ENCODE measurements around the gene KLK5.

KLK5 gene

DNA sequence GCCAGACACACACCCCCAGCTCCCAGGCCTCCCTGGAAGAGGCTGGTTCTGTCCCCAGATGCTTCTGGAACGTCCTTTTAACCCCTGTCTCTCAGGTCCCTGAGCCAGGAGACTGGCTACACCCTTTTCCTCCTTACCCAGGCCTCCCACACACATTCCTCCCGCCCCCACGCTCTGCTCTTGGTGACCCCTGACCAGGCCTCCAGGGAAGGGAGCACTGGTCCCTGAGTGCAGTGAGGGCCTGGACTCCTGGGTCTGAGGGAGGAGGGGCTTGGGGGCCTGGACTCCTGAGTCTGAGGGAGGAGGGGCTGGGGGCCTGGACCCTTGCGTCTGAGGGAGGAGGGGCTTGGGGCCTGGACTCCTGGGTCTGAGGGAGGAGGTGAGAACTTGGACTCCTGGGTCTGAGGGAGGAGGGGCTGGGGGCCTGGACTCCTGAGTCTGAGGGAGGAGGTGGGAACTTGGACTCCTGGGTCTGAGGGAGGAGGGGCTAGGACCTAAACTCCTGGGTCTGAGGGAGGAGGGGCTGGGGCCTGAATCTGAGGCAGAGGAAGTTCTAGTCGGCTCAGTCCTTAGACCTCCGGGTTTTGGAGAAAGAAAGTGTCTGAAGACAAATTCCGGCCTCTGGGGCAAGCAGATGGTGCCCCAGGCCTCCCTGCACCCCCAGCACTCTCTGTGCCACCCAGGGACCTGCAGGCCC, 16.0 kb upstream of the KLK5 start:
- Histone ChIP-seq H3K4me3 (ENCODE audit: low read length) (no peak overlapping the region), H3K27me3 (ENCODE audit: insufficient read depth, low read length) (no peaks in the 10 kb centered on the region), H3K4me1 (ENCODE audit: insufficient read depth, low read length) (no peaks in the 10 kb centered on the region), H3K27ac (ENCODE audit: low read length) (no peak overlapping the region), H3K9me3 (ENCODE audit: insufficient read depth, low read depth, low read length) (no peaks in the 10 kb centered on the region; the same call in 1 of the 2 replicates), H3K36me3 (ENCODE audit: insufficient read depth, low read depth, low read length) (no peaks in the 10 kb centered on the region), H3K9ac (ENCODE audit: low read depth, low read length) (no peak overlapping the region)

DNA sequence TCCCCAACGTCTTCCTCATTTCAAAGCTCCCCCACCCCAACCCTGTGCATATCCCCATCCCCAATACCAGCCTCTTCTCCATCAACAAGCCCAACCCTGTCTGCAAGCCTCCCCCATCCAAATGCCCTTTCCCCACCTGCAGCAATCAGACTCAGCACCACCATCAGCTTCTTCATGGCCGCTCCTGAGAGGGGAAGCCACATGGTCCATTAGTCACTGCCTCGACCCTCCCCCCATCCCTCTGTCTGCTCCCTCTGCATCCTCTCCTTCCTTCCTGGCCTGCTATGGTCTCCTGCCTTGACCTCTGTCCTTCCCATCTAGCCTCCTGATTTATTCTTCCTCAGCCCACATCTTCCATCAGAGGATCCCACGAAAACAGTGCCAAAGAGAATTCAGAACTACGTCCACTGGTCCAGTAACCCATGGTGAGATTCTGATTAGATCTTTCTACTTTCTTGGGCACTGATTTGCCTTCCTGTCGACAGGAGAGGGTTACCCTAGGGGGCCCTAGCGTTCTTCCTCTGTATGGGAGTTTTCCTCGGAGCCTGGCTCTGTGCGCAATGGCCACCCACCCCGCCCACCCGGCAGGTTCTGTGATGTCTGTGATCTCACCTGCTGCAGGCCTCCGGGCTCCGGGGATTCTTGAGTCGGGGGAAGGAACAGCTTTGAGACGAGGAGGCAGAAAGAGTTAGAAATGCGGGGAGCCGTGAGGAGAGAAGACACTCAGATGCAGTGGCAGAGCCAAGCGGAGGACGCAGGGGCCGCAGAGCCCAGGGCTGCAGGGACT, 15.3 kb upstream of the KLK5 start:
- H3K27me3 ChIP-seq (ENCODE audit: insufficient read depth, low read length), result no peaks in the 10 kb centered on the region
- H3K9ac ChIP-seq (ENCODE audit: low read depth, low read length), result no peak overlapping the region
- no peak overlapping the region for H3K4me3 ChIP-seq (ENCODE audit: low read length)
- no peaks in the 10 kb centered on the region for H3K4me1 ChIP-seq (ENCODE audit: insufficient read depth, low read length)
- H3K9me3 ChIP-seq (ENCODE audit: insufficient read depth, low read depth, low read length), result peaks cover 3% of the 10 kb centered on the region; the same call in 1 of the 2 replicates
- H3K36me3 ChIP-seq (ENCODE audit: insufficient read depth, low read depth, low read length), result no peaks in the 10 kb centered on the region
- no peak overlapping the region for H3K27ac ChIP-seq (ENCODE audit: low read length)

DNA sequence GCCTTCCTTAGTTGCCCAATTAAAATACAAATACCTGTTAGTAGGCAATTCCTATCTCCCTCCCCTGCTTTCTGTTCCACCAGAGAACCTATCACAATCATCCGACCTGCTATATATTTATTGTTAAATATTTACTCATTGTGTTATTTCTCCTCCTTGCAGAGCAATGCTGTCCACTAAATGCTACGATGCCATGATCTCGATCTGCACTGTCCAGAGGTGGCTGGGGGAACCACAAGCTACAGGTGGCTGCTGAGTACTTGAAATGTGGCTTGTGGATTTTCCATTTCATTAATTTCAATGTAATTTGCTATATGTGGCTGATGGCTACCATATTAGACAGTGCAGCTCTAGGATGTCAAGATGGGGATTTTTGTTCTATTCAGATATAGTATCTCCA, 11.4 kb upstream of the KLK5 start:
- H3K9ac ChIP-seq (ENCODE audit: low read depth, low read length), result no peak overlapping the region
- no peak overlapping the region for H3K27ac ChIP-seq (ENCODE audit: low read length)
- peaks cover 6% of the 10 kb centered on the region; the same call in 1 of the 2 replicates for H3K9me3 ChIP-seq (ENCODE audit: insufficient read depth, low read depth, low read length)
- no peak overlapping the region for H3K4me3 ChIP-seq (ENCODE audit: low read length)
- H3K4me1 ChIP-seq (ENCODE audit: insufficient read depth, low read length), result no peaks in the 10 kb centered on the region
- no peaks in the 10 kb centered on the region for H3K36me3 ChIP-seq (ENCODE audit: insufficient read depth, low read depth, low read length)
- H3K27me3 ChIP-seq (ENCODE audit: insufficient read depth, low read length), result no peaks in the 10 kb centered on the region

DNA sequence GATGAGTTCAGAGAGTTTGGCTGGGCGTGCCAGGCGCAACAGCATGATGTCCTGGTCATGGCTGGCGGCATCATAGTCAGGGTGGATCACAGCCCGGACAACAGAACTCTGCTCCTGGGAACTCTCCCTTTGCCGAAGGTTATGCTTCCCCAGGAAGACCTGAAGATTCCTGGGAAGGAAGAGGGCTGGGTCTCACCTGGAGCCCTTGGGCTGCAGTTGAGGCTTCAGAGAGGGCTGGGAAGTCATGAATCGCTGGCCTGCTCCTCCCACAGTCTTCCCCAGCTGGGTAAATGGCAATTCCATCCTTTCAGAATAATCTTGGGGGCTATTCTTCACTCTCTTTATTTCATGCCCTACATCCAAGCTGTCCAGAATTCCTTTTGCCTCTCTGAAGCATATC, 10.5 kb upstream of the KLK5 start:
- Histone ChIP-seq H3K27me3 (ENCODE audit: insufficient read depth, low read length) (no peaks in the 10 kb centered on the region), H3K4me3 (ENCODE audit: low read length) (no peak overlapping the region), H3K4me1 (ENCODE audit: insufficient read depth, low read length) (no peaks in the 10 kb centered on the region), H3K27ac (ENCODE audit: low read length) (no peak overlapping the region), H3K9me3 (ENCODE audit: insufficient read depth, low read depth, low read length) (peaks cover 9% of the 10 kb centered on the region; the same call in 1 of the 2 replicates), H3K9ac (ENCODE audit: low read depth, low read length) (no peak overlapping the region), H3K36me3 (ENCODE audit: insufficient read depth, low read depth, low read length) (no peaks in the 10 kb centered on the region)

DNA sequence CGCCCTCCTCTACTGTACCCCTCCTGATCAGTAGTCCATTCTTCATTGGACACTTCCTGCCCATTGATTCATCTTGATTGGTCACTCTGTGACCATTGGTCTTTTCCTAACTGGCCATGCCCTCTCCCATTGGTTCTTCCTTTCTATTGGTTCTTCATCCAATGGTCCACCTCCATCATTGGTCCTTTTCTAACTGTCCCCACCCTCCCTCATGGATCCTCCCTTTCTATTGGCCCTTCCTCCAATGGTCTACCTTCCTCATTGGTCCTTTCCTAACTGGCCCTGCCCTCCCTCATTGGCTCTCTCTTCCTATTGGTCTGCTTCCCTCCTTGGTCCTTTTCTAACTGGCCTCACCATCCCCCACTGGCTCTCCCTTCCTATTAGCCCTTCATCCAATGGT, 9.4 kb upstream of the KLK5 start:
- Histone ChIP-seq H3K4me1 (ENCODE audit: insufficient read depth, low read length) (no peaks in the 10 kb centered on the region), H3K27ac (ENCODE audit: low read length) (no peak overlapping the region), H3K9ac (ENCODE audit: low read depth, low read length) (no peak overlapping the region), H3K4me3 (ENCODE audit: low read length) (no peak overlapping the region), H3K9me3 (ENCODE audit: insufficient read depth, low read depth, low read length) (peaks cover 9% of the 10 kb centered on the region; the same call in 1 of the 2 replicates), H3K27me3 (ENCODE audit: insufficient read depth, low read length) (no peaks in the 10 kb centered on the region), H3K36me3 (ENCODE audit: insufficient read depth, low read depth, low read length) (no peaks in the 10 kb centered on the region)

DNA sequence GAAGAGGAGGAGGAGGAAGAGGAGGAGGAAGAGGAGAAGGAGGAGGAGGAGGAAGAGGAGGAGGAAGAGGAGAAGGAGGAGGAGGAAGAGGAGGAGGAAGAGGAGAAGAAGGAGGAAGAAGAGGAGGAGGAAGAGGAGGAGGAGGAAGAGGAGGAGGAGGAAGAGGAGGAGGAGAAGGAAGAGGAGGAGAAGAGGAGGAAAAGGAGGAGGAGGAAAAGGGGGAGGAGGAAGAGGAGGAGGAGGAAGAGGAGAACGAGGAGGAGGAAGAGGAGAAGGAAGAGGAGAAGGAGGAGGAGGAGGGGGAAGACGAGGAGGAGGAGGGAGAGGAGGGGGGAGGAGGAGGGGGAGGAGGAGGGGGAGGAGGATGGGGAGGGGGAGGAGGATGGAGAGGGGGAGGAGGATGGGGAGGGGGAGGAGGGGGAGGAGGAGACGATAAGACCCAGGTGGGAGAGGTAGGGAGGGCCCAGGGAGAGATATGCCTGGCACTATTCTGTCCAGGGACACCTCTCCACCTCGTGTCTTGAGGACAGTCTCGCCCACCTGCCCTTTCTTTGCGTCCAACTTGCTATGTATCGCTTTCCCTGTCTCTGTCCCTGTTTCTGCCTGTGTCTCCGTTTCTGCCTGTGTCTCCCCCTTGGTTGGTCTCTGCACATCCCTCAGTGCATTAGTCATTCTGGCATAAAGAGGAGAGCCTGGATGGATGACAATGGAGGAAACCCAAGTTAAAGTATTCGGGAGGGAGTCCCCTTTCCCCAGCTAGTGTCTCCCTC, 7.1 kb upstream of the KLK5 start:
- Histone ChIP-seq H3K27ac (ENCODE audit: low read length) (no peak overlapping the region), H3K4me3 (ENCODE audit: low read length) (no peak overlapping the region), H3K36me3 (ENCODE audit: insufficient read depth, low read depth, low read length) (no peaks in the 10 kb centered on the region), H3K27me3 (ENCODE audit: insufficient read depth, low read length) (no peaks in the 10 kb centered on the region), H3K9me3 (ENCODE audit: insufficient read depth, low read depth, low read length) (peaks cover 9% of the 10 kb centered on the region; the same call in 1 of the 2 replicates), H3K4me1 (ENCODE audit: insufficient read depth, low read length) (no peaks in the 10 kb centered on the region), H3K9ac (ENCODE audit: low read depth, low read length) (no peak overlapping the region)

DNA sequence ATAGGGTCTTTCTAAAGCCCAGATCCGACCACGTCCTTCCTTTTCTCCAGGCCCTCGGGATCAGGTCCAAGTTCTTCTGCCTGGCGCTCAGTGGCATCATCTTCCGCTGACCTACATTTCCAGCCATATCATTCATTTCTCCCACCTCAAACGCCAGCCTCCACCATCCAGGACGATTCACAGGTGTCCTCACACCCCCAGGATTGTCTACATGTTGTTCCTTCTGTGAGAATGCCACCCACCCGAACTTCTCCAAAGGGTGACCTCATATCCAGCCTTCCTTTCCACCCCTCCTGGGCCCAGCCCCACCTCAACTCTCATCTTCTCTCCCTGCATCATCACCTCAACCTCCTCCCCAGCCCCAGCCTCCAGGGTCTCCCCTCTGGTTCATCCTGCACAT, 4.7 kb upstream of the KLK5 start:
- no peak overlapping the region for H3K9ac ChIP-seq (ENCODE audit: low read depth, low read length)
- H3K27ac ChIP-seq (ENCODE audit: low read length), result no peak overlapping the region
- H3K4me1 ChIP-seq (ENCODE audit: insufficient read depth, low read length), result no peaks in the 10 kb centered on the region
- H3K9me3 ChIP-seq (ENCODE audit: insufficient read depth, low read depth, low read length), result peaks cover 3% of the 10 kb centered on the region; the same call in 1 of the 2 replicates
- no peak overlapping the region for H3K4me3 ChIP-seq (ENCODE audit: low read length)
- no peaks in the 10 kb centered on the region for H3K27me3 ChIP-seq (ENCODE audit: insufficient read depth, low read length)
- H3K36me3 ChIP-seq (ENCODE audit: insufficient read depth, low read depth, low read length), result no peaks in the 10 kb centered on the region

DNA sequence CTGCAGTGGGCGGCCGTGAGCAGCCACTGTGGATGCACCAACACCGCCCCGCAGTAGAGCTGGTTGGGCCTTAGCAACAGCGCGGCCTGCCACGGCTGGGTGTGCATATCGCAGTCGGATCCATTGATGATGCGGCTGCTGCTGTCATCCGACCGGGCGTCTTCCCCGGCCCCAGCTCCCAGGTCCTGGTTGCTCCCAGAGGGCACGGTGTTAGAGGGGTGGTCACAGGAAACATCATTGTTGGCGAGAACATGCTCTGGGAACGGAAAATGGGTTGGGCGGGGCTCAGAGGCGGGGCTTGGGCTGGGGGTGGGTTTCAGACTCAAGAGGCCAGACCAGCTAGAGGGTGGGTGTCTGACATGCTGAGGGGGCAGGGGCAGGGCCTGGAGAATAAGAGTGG, 3.0 kb downstream of the KLK5 start:
- no peaks in the 10 kb centered on the region for H3K27me3 ChIP-seq (ENCODE audit: insufficient read depth, low read length)
- H3K4me1 ChIP-seq (ENCODE audit: insufficient read depth, low read length), result no peaks in the 10 kb centered on the region
- H3K27ac ChIP-seq (ENCODE audit: low read length), result no peak overlapping the region

DNA sequence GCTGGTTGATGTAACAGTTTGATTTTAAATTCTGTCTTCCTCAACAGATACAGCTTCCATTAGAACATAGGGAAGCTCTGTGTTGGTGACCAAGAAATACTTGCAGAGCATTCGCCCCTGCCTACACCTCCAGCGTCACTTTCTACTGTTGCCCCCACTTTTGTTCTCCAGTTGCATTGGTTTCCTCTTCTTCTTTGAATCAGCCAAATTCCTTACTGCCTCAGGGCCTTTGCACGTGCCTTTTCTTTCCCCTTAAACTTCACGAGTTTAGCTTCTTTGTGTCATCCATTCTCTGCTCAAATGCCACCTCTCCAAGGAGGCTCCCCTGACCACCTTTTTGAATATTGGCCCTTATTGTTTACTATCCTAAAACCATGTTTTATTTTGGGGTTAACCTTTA, 5.7 kb downstream of the KLK5 start:
- no peaks in the 10 kb centered on the region for H3K4me1 ChIP-seq (ENCODE audit: insufficient read depth, low read length)
- no peak overlapping the region for H3K4me3 ChIP-seq (ENCODE audit: low read length)
- H3K36me3 ChIP-seq (ENCODE audit: insufficient read depth, low read depth, low read length), result no peaks in the 10 kb centered on the region
- no peak overlapping the region for H3K9ac ChIP-seq (ENCODE audit: low read depth, low read length)
- peaks cover 5% of the 10 kb centered on the region; the same call in 1 of the 2 replicates for H3K9me3 ChIP-seq (ENCODE audit: insufficient read depth, low read depth, low read length)
- H3K27me3 ChIP-seq (ENCODE audit: insufficient read depth, low read length), result no peaks in the 10 kb centered on the region
- H3K27ac ChIP-seq (ENCODE audit: low read length), result no peak overlapping the region

More for the DNA sequence above, 3.0 kb downstream of the KLK5 start:
- Histone ChIP-seq H3K36me3 (ENCODE audit: insufficient read depth, low read depth, low read length) (no peaks in the 10 kb centered on the region), H3K9ac (ENCODE audit: low read depth, low read length) (no peak overlapping the region), H3K9me3 (ENCODE audit: insufficient read depth, low read depth, low read length) (peaks cover 5% of the 10 kb centered on the region; the same call in 1 of the 2 replicates), H3K4me3 (ENCODE audit: low read length) (no peak overlapping the region)

DNA sequence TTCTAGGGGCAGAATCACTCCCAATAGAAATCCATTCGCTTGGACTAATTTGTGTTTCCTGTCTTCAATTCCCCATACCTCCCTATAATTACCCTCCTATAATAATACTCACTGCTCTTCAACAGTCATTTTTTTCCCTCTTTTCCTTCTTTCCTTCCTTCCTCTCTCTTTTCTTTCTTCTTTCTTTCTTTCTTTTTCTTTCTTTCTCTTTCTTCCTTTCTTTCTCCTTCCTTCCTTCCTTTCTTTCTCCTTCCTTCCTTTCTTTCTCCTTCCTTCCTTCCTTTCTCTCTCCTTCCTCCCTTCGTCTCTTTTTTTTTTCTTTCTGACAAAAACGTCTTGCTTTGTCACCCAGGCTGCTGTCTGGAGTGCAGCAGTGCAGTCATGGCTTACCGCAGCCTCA, 8.0 kb downstream of the KLK5 start:
- H3K9me3 ChIP-seq (ENCODE audit: insufficient read depth, low read depth, low read length), result peaks cover 5% of the 10 kb centered on the region; the same call in 1 of the 2 replicates
- no peak overlapping the region for H3K4me3 ChIP-seq (ENCODE audit: low read length)
- no peaks in the 10 kb centered on the region for H3K4me1 ChIP-seq (ENCODE audit: insufficient read depth, low read length)
- H3K36me3 ChIP-seq (ENCODE audit: insufficient read depth, low read depth, low read length), result no peaks in the 10 kb centered on the region
- no peak overlapping the region for H3K9ac ChIP-seq (ENCODE audit: low read depth, low read length)
- no peak overlapping the region for H3K27ac ChIP-seq (ENCODE audit: low read length)
- H3K27me3 ChIP-seq (ENCODE audit: insufficient read depth, low read length), result no peaks in the 10 kb centered on the region

DNA sequence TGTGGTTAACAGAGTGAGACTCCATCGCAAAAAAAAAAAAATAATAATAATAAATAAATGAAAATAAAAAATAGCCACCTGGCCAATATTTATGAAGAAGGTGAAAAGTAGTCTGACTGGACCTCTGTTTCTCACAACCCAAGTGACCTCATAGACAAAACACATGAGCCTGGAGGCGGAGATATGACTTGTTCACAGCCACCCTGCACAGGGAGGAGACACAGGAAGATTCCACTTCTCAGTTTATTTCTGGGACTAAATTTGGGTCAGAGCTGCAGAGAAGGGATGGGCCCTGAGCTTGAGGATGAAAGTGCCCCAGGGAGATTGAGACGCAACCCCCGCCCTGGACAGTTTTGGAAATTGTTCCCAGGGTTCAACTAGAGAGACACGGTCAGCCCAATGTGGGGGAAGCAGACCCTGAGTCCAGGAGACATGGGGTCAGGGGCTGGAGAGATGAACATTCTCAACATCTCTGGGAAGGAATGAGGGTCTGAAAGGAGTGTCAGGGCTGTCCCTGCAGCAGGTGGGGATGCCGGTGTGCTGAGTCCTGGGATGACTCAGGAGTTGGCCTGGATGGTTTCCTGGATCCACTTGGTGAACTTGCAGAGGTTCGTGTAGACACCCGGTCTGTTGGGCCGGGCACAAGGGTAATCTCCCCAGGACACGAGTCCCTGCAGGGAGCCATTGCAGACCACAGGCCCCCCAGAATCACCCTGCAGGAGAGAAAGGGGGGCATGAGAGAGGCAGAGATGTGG, 9.6 kb downstream of the KLK5 start:
- no peak overlapping the region for H3K9ac ChIP-seq (ENCODE audit: low read depth, low read length)
- H3K27ac ChIP-seq (ENCODE audit: low read length), result no peak overlapping the region
- no peaks in the 10 kb centered on the region for H3K27me3 ChIP-seq (ENCODE audit: insufficient read depth, low read length)
- no peak overlapping the region for H3K4me3 ChIP-seq (ENCODE audit: low read length)
- H3K36me3 ChIP-seq (ENCODE audit: insufficient read depth, low read depth, low read length), result no peaks in the 10 kb centered on the region
- no peaks in the 10 kb centered on the region for H3K4me1 ChIP-seq (ENCODE audit: insufficient read depth, low read length)
- peaks cover 5% of the 10 kb centered on the region; the same call in 1 of the 2 replicates for H3K9me3 ChIP-seq (ENCODE audit: insufficient read depth, low read depth, low read length)
